Stimulated activated effector memory CD8-positive, alpha-beta T cell treated with anti-CD3 and anti-CD28 coated beads, Interleukin-12 subunit alpha, Interleukin-12 subunit beta, amount 100 ng/mL, for 72 hours (primary cell): ENCODE results near the gene TCTN1.

ENCODE experiments used
- ATAC-seq: fragments of 150-1000 bp; cut with Tn5 transposase; 2 replicates; pipeline ENCODE4 v1.10.0; 2021
- DNase-seq, 2 donors: peaks; one replicate each; pipeline ENCODE4 v3.0.0; 2021 to 2022; ENCODE audit warnings: low spot score in 2 of 2
- H3K27ac Mint-ChIP-seq: one replicate; pipeline ENCODE4 v1.8.0; 2022; ENCODE audit warnings: mild to moderate bottlenecking, mixed read lengths
- H3K36me3 Mint-ChIP-seq: one replicate; pipeline ENCODE4 v1.8.0; 2022; ENCODE audit warnings: mild to moderate bottlenecking, mixed read lengths
- H3K4me1 Mint-ChIP-seq: one replicate; pipeline ENCODE4 v1.8.0; 2022; ENCODE audit warnings: mixed read lengths
- H3K4me3 Mint-ChIP-seq: one replicate; pipeline ENCODE4 v1.8.0; 2022; ENCODE audit warnings: mild to moderate bottlenecking, mixed read lengths
- H3K9me3 Mint-ChIP-seq: one replicate; pipeline ENCODE4 v1.8.0; 2022; ENCODE audit warnings: mixed read lengths

The TCTN1 gene

DNA sequence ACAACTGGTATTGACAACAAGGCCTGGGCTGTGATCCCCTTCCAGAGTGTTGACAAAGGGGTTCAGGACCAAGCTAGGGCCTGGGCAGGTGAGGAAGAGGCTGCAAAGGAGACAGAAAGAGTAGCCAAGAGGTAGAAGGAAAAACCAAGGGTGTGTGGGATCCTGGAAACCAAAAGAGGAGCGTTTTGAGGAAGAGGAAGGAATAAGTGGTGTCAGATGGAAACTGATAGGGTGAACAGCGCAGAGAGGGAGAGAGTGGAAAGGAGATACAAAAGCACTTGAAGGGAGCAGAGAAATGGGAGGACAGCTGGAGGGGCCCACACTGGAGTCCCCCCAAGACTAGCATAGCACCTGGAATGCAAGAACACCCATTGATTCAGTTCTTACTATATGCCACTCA lies 83.3 kb downstream of the TCTN1 start:
- no peak for DNase-seq
- no peak for ATAC-seq
- Mint-ChIP-seq H3K4me3 (no peak overlapping the region), H3K9me3 (no peaks in the 10 kb centered on the region), H3K27ac (peak overlapping the region; percentile 1), H3K4me1 (peaks cover 9% of the 10 kb centered on the region), H3K36me3 (no peaks in the 10 kb centered on the region)

DNA sequence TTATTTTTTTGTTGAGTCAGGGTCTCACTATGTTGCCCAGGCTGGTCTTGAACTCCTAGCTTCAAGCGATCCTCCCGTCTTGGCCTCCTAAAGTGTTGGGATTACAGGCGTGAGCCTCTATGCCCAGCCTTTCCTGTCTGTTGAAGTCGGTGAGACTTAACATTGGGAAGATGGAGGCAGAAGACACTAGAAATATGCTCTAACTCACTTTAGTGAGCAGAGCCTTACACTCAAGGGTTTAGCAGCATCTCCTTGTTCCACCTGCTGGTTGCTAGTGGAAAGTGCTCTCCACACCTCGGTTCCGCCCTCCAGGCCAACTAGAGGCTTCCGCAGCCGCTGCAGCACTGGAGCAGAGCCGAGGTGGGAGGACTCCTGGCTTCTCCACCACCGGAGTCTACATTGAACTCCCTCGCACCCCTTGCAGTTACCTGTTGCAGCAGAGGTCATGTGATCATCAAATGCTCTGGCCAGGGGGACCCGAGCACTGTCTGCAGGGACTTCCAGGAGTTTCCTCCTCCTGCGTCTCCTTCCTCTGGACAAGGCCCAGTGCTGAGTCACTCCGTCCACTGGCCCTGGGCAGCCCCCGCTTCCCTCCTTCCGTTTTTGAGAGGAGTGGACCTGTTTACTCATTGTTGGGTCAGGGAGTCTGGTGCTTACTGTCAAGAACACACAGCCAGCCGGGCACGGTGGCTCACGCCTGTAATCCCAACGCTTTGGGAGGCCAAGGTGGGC lies 84.4 kb downstream of the TCTN1 start:
- ATAC-seq (peak; percentile 98), DNase-seq (peak; percentile 42 to 83)
- no peak overlapping the region for H3K4me3 Mint-ChIP-seq
- H3K36me3 Mint-ChIP-seq: no peaks in the 10 kb centered on the region
- peak overlapping the region; percentile 44 for H3K27ac Mint-ChIP-seq
- no peaks in the 10 kb centered on the region for H3K9me3 Mint-ChIP-seq
- H3K4me1 Mint-ChIP-seq: peaks cover 9% of the 10 kb centered on the region
